Measurements from ENCODE around the gene C1QB.

C1QB gene

DNA sequence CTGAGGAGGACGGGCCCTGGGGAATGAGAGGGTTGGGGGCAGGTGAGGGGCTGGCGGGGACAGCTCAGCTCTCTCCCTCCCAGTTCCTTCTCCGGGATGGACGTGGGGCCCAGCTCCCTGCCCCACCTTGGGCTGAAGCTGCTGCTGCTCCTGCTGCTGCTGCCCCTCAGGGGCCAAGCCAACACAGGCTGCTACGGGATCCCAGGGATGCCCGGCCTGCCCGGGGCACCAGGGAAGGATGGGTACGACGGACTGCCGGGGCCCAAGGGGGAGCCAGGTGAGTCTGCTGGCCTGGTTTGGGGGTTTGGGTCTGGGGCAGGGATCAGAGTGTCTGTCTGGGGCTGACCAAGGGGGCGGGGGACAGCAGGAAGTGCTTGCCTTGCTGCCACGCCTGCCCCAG is 9.1 kb upstream of the C1QB start:
- H3K4me3 ChIP-seq (ENCODE audit: low read depth, low read length): no peak overlapping the region
- TF ChIP-seq CTCF (IDR thresholded peaks at IDR 0.05; ENCODE audit: low read depth, low read length): no peak
- in situ Hi-C loops (cut with HindIII; ENCODE audit: low sequenced_read_pairs): no loop called here
- no peak for DNase-seq (ENCODE audit: low read depth, low spot score)

GRCh38 chr1:22645931-22646330 is 7.1 kb upstream of the C1QB start:
- DNase-seq (ENCODE audit: low read depth, low spot score): no peak
- TF ChIP-seq CTCF (IDR thresholded peaks at IDR 0.05; ENCODE audit: low read depth, low read length): no peak
- in situ Hi-C loops (cut with HindIII; ENCODE audit: low sequenced_read_pairs): no loop called here
- H3K4me3 ChIP-seq (ENCODE audit: low read depth, low read length): no peak overlapping the region

DNA sequence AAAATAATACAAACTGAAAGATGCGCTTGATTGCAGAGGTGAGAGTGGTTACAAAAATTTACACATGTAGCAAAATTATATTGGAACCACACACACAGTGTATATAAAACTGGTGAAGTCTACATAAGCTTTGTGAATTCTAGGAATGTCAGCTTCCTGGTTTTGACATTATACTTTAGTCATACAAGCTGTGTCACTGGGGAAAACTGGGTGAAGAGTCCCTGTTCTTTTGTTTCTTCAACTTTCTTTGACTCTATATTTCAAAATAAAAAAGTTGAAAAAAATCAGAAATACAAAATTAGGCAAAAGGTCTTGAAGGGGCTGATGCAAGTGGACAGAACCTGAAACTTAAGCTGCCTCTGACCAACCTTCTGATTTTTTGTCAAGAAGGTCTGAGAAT is 6.7 kb upstream of the C1QB start:
- DNase-seq (ENCODE audit: low read depth, low spot score): no peak
- TF ChIP-seq CTCF (IDR thresholded peaks at IDR 0.05; ENCODE audit: low read depth, low read length): no peak
- H3K4me3 ChIP-seq (ENCODE audit: low read depth, low read length): no peak overlapping the region
- in situ Hi-C loops (cut with HindIII; ENCODE audit: low sequenced_read_pairs): no loop called here

DNA sequence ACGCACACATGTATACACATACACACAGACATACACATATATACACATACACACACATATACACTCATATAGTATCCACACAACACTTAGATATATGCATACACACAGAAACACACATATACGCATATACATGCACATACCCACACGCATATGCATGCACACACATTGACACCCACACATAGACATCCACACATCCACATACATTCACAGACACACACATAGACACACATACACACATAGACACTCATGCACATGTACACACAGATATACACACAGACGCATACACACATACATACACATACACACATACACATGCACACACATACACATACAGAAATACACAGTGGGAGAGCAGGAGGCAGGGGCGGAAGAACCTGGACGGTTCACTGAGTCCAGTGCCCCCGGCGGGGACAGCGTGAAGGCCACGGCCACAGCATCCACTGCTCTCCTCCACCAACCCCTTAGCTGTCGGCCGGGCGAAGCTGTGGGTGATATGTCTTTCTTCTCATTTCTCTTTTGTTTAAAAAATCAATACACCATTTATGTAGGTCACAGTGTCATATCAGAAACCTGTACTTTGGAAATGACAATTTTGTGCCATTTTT is 2.8 kb upstream of the C1QB start:
- in situ Hi-C loops (cut with HindIII; ENCODE audit: low sequenced_read_pairs): no loop called here
- no peak for DNase-seq (ENCODE audit: low read depth, low spot score)
- no peak overlapping the region for H3K4me3 ChIP-seq (ENCODE audit: low read depth, low read length)
- no peak for TF ChIP-seq CTCF (IDR thresholded peaks at IDR 0.05; ENCODE audit: low read depth, low read length)

- in situ Hi-C loops (cut with HindIII; ENCODE audit: low sequenced_read_pairs): no loop called here
- no peak for DNase-seq (ENCODE audit: low read depth, low spot score)
- H3K4me3 ChIP-seq (ENCODE audit: low read depth, low read length): no peak overlapping the region
- TF ChIP-seq CTCF (IDR thresholded peaks at IDR 0.05; ENCODE audit: low read depth, low read length): no peak
These were observed 837 bp upstream of the C1QB start for GRCh38 chr1:22651941-22652856.

DNA sequence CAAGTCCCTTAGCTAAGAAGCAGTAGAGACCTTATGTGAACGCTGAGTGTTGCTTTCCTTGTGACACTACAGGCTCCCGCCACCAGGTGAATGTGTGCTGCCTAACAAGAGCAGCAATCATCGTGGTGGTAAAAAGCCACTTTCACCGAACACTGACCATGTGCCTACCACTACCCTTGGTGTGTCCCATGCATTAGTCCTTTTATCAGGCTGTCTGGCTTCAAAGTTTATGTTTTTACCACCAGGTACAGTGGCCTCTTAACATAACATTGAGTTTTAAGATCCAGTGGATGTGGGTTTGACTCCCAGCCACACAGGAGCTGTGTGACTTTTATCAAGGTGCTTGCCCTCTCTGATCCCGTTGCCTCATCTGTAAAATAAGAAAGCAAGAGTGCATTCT is 1.7 kb downstream of the C1QB start:
- no peak for DNase-seq (ENCODE audit: low read depth, low spot score)
- in situ Hi-C loops (cut with HindIII; ENCODE audit: low sequenced_read_pairs): no loop called here
- TF ChIP-seq CTCF (IDR thresholded peaks at IDR 0.05; ENCODE audit: low read depth, low read length): no peak
- no peak overlapping the region for H3K4me3 ChIP-seq (ENCODE audit: low read depth, low read length)

Measured in astrocyte of the spinal cord (primary cell).